ENCODE results near the gene AGBL4.
"Not testable (repeated sequence)": the region's sequence is repeated elsewhere in the genome, so short reads cannot be mapped to it uniquely, and the experiment has no call there.

AGBL4 gene

GRCh38 chr1:49971088-49971487 is 52.7 kb downstream of the AGBL4 start:
- TF ChIP-seq EZH2 (IDR thresholded peaks at IDR 0.05) = no peak
- TF ChIP-seq POLR2AphosphoS5 (IDR thresholded peaks at IDR 0.05; ENCODE audit: borderline replicate concordance, low read depth, low read length) = no peak
- TF ChIP-seq FOXP2 (optimal IDR thresholded peaks at IDR 0.05; ENCODE audit: control extremely low read depth, extremely low read length, insufficient read depth) = no peak
- H3K27ac ChIP-seq = no peak overlapping the region
- H3K9me3 ChIP-seq (ENCODE audit: low read depth, low read length) = no peaks in the 10 kb centered on the region
- no peaks in the 10 kb centered on the region for H3K36me3 ChIP-seq (ENCODE audit: insufficient read depth, low read length)
- no peak overlapping the region for H3K9ac ChIP-seq (ENCODE audit: insufficient read length)
- DNase-seq (ENCODE audit: low read depth, low spot score) = no peak
- no peak overlapping the region for H3K4me3 ChIP-seq

- Histone ChIP-seq H3K9me3 (ENCODE audit: low read depth, low read length) (no peaks in the 10 kb centered on the region), H3K9ac (ENCODE audit: insufficient read length) (no peak overlapping the region), H3K27ac (no peak overlapping the region), H3K4me3 (no peak overlapping the region), H3K36me3 (ENCODE audit: insufficient read depth, low read length) (no peaks in the 10 kb centered on the region)
- TF ChIP-seq EZH2 (IDR thresholded peaks at IDR 0.05) (no peak), POLR2AphosphoS5 (IDR thresholded peaks at IDR 0.05; ENCODE audit: borderline replicate concordance, low read depth, low read length) (no peak), FOXP2 (optimal IDR thresholded peaks at IDR 0.05; ENCODE audit: control extremely low read depth, extremely low read length, insufficient read depth) (no peak)
- no peak for DNase-seq (ENCODE audit: low read depth, low spot score)
Measured at GRCh38 chr1:49951385-49951784, 72.4 kb downstream of the AGBL4 start.

- H3K9me3 ChIP-seq (ENCODE audit: low read depth, low read length); H3K36me3 ChIP-seq (ENCODE audit: insufficient read depth, low read length); DNase-seq (ENCODE audit: low read depth, low spot score); H3K9ac ChIP-seq (ENCODE audit: insufficient read length); H3K27ac ChIP-seq; H3K4me3 ChIP-seq: not testable (repeated sequence)
Measured at GRCh38 chr1:49915301-49915700, 108.5 kb downstream of the AGBL4 start.

GRCh38 chr1:49906365-49906764 is 117.4 kb downstream of the AGBL4 start:
- DNase-seq (ENCODE audit: low read depth, low spot score) = no peak
- Histone ChIP-seq H3K4me3 (no peak overlapping the region), H3K9ac (ENCODE audit: insufficient read length) (no peak overlapping the region), H3K27ac (no peak overlapping the region), H3K36me3 (ENCODE audit: insufficient read depth, low read length) (no peaks in the 10 kb centered on the region), H3K9me3 (ENCODE audit: low read depth, low read length) (no peaks in the 10 kb centered on the region)
- TF ChIP-seq EZH2 (IDR thresholded peaks at IDR 0.05) = no peak
- TF ChIP-seq FOXP2 (optimal IDR thresholded peaks at IDR 0.05; ENCODE audit: control extremely low read depth, extremely low read length, insufficient read depth) = no peak
- TF ChIP-seq POLR2AphosphoS5 (IDR thresholded peaks at IDR 0.05; ENCODE audit: borderline replicate concordance, low read depth, low read length) = no peak

- Histone ChIP-seq H3K9me3 (ENCODE audit: low read depth, low read length) (no peaks in the 10 kb centered on the region), H3K36me3 (ENCODE audit: insufficient read depth, low read length) (no peaks in the 10 kb centered on the region), H3K9ac (ENCODE audit: insufficient read length) (no peak overlapping the region), H3K27ac (no peak overlapping the region), H3K4me3 (no peak overlapping the region)
- no peak for DNase-seq (ENCODE audit: low read depth, low spot score)
- TF ChIP-seq POLR2AphosphoS5 (IDR thresholded peaks at IDR 0.05; ENCODE audit: borderline replicate concordance, low read depth, low read length) = no peak
- no peak for TF ChIP-seq FOXP2 (optimal IDR thresholded peaks at IDR 0.05; ENCODE audit: control extremely low read depth, extremely low read length, insufficient read depth)
- no peak for TF ChIP-seq EZH2 (IDR thresholded peaks at IDR 0.05)
Measured at GRCh38 chr1:49864581-49864980, 159.2 kb downstream of the AGBL4 start.

- DNase-seq (ENCODE audit: low read depth, low spot score) = no peak
Measured at GRCh38 chr1:49854741-49855140, 169.0 kb downstream of the AGBL4 start.

GRCh38 chr1:49842596-49842995 is 181.2 kb downstream of the AGBL4 start:
- Histone ChIP-seq H3K4me3 (no peak overlapping the region), H3K9ac (ENCODE audit: insufficient read length) (no peak overlapping the region), H3K9me3 (ENCODE audit: low read depth, low read length) (no peaks in the 10 kb centered on the region), H3K27ac (no peak overlapping the region), H3K36me3 (ENCODE audit: insufficient read depth, low read length) (no peaks in the 10 kb centered on the region)
- no peak for TF ChIP-seq POLR2AphosphoS5 (IDR thresholded peaks at IDR 0.05; ENCODE audit: borderline replicate concordance, low read depth, low read length)
- DNase-seq (ENCODE audit: low read depth, low spot score) = no peak

More at GRCh38 chr1:49854741-49855140, 169.0 kb downstream of the AGBL4 start:
- Histone ChIP-seq H3K36me3 (ENCODE audit: insufficient read depth, low read length) (no peaks in the 10 kb centered on the region), H3K9ac (ENCODE audit: insufficient read length) (no peak overlapping the region), H3K9me3 (ENCODE audit: low read depth, low read length) (no peaks in the 10 kb centered on the region), H3K4me3 (no peak overlapping the region), H3K27ac (no peak overlapping the region)
- no peak for TF ChIP-seq FOXP2 (optimal IDR thresholded peaks at IDR 0.05; ENCODE audit: control extremely low read depth, extremely low read length, insufficient read depth)
- TF ChIP-seq POLR2AphosphoS5 (IDR thresholded peaks at IDR 0.05; ENCODE audit: borderline replicate concordance, low read depth, low read length) = no peak
- no peak for TF ChIP-seq EZH2 (IDR thresholded peaks at IDR 0.05)

GRCh38 chr1:49841767-49842166 is 182.0 kb downstream of the AGBL4 start:
- Histone ChIP-seq H3K9ac (ENCODE audit: insufficient read length) (no peak overlapping the region), H3K36me3 (ENCODE audit: insufficient read depth, low read length) (no peaks in the 10 kb centered on the region), H3K9me3 (ENCODE audit: low read depth, low read length) (no peaks in the 10 kb centered on the region), H3K27ac (no peak overlapping the region), H3K4me3 (no peak overlapping the region)
- no peak for DNase-seq (ENCODE audit: low read depth, low spot score)
- TF ChIP-seq EZH2 (IDR thresholded peaks at IDR 0.05) = no peak
- TF ChIP-seq FOXP2 (optimal IDR thresholded peaks at IDR 0.05; ENCODE audit: control extremely low read depth, extremely low read length, insufficient read depth) = no peak
- TF ChIP-seq POLR2AphosphoS5 (IDR thresholded peaks at IDR 0.05; ENCODE audit: borderline replicate concordance, low read depth, low read length) = no peak

- no peak for DNase-seq (ENCODE audit: low read depth, low spot score)
- H3K9me3 ChIP-seq (ENCODE audit: low read depth, low read length) = no peaks in the 10 kb centered on the region
- H3K27ac ChIP-seq = no peak overlapping the region
Measured at GRCh38 chr1:49824261-49824660, 199.5 kb downstream of the AGBL4 start.

More at GRCh38 chr1:49824261-49824660, 199.5 kb downstream of the AGBL4 start:
- TF ChIP-seq FOXP2 (optimal IDR thresholded peaks at IDR 0.05; ENCODE audit: control extremely low read depth, extremely low read length, insufficient read depth) (no peak), EZH2 (IDR thresholded peaks at IDR 0.05) (no peak), POLR2AphosphoS5 (IDR thresholded peaks at IDR 0.05; ENCODE audit: borderline replicate concordance, low read depth, low read length) (no peak)
- Histone ChIP-seq H3K9ac (ENCODE audit: insufficient read length) (no peak overlapping the region), H3K36me3 (ENCODE audit: insufficient read depth, low read length) (no peaks in the 10 kb centered on the region), H3K4me3 (no peak overlapping the region)

Data from SK-N-MC (cell line).